Neural cell (in vitro differentiated cells): ENCODE results near the gene NELFA. TPM values are rescaled to one million over a fixed set of nuclear protein-coding genes. Genes with fewer than 3 reads are reported as not detected.
A peak's percentile ranks its signal among the peaks of the same experiment; 100 is the strongest.

Experiments
- H2AFZ ChIP-seq: fragments of 200-600, 300-800 bp; sonication (generic), shearing (Covaris generic); 2 replicates; pipeline ENCODE4 v1.6.0; 2014; ENCODE audit warnings: low read depth, mild to moderate bottlenecking, antibody characterized with exemption, low read length, moderate library complexity
- H3F3A ChIP-seq: fragments of 200-600 bp; shearing (Covaris generic); 2 replicates; pipeline ENCODE4 v1.6.1; 2016; ENCODE audit warnings: mild to moderate bottlenecking, moderate library complexity, mixed read lengths, antibody characterized with exemption, low read length; ENCODE audit not compliant: insufficient read depth, poor library complexity, severe bottlenecking
- H3K27ac ChIP-seq: fragments of 200-600, 300-800 bp; sonication (generic), shearing (Covaris generic); 2 replicates; pipeline ENCODE4 v1.5.1; 2014; ENCODE audit warnings: mild to moderate bottlenecking, low read length, moderate library complexity
- H3K27me3 ChIP-seq: fragments of 300-800, 200-600 bp; sonication (generic), shearing (Covaris generic); 2 replicates; pipeline ENCODE4 v1.6.0; 2014; ENCODE audit warnings: mild to moderate bottlenecking, low read depth, low read length, moderate library complexity; ENCODE audit not compliant: insufficient read depth
- H3K36me3 ChIP-seq: fragments of 300-800, 200-600 bp; sonication (generic), shearing (Covaris generic); 2 replicates; pipeline ENCODE4 v1.5.1; 2014; ENCODE audit warnings: mild to moderate bottlenecking, antibody characterized with exemption, low read length, moderate library complexity; ENCODE audit not compliant: insufficient read depth
- H3K4me2 ChIP-seq: fragments of 300-800, 200-600 bp; sonication (generic), shearing (Covaris generic); 2 replicates; pipeline ENCODE4 v1.6.0; 2014; ENCODE audit warnings: mild to moderate bottlenecking, low read length
- H3K4me3 ChIP-seq: fragments of 300-800, 200-600 bp; sonication (generic), shearing (Covaris generic); 2 replicates; pipeline ENCODE4 v1.5.1; 2014; ENCODE audit warnings: mild to moderate bottlenecking, low read length, moderate library complexity
- H3K79me2 ChIP-seq: fragments of 200-600 bp; shearing (Covaris generic); replicated peaks from 2 replicates; pipeline ENCODE4 v1.6.0; 2014; ENCODE audit warnings: mild to moderate bottlenecking, low read length, moderate library complexity; ENCODE audit not compliant: insufficient read depth
- H3K9ac ChIP-seq: fragments of 300-800, 200-600 bp; sonication (generic), shearing (Covaris generic); 2 replicates; pipeline ENCODE4 v1.6.1; 2016; ENCODE audit warnings: mild to moderate bottlenecking, low read length, mixed read lengths
- H3K9me2 ChIP-seq: fragments of 200-600 bp; shearing (Covaris generic); 2 replicates; pipeline ENCODE4 v1.6.1; 2016; ENCODE audit warnings: mild to moderate bottlenecking, low read length, mixed read lengths; ENCODE audit not compliant: insufficient read depth
- H3K9me3 ChIP-seq: fragments of 200-600, 300-800 bp; sonication (generic), shearing (Covaris generic); 2 replicates; pipeline ENCODE4 v1.6.1; 2016; ENCODE audit warnings: mild to moderate bottlenecking, mixed run types, low read length, moderate library complexity, mixed read lengths
- H4K20me1 ChIP-seq: fragments of 200-600 bp; shearing (Covaris generic); 2 replicates; pipeline ENCODE4 v1.6.1; 2016; ENCODE audit warnings: mild to moderate bottlenecking, mixed run types; ENCODE audit not compliant: insufficient read depth
- CTCF ChIP-seq: fragments of 450-650 bp; IDR thresholded peaks from 2 replicates; pipeline ENCODE4 v1.5.1; 2014; ENCODE audit warnings: antibody characterized with exemption, mild to moderate bottlenecking, moderate library complexity; ENCODE audit not compliant: poor library complexity, severe bottlenecking
- POLR2AphosphoS5 ChIP-seq: IDR thresholded peaks from 2 replicates; pipeline ENCODE4 v1.6.1; 2012
- RAD21 ChIP-seq: fragments of 450-650 bp; conservative IDR thresholded peaks from 2 replicates; pipeline ENCODE4 v1.6.1; 2014; ENCODE audit warnings: antibody characterized with exemption, mild to moderate bottlenecking, moderate library complexity
- REST ChIP-seq: IDR thresholded peaks from 2 replicates; pipeline ENCODE4 v1.6.1; 2012; ENCODE audit warnings: borderline replicate concordance
- SMC3 ChIP-seq: fragments of 450-650 bp; conservative IDR thresholded peaks from 2 replicates; pipeline ENCODE4 v1.6.1; 2014; ENCODE audit warnings: antibody characterized with exemption, mild to moderate bottlenecking, moderate library complexity; ENCODE audit not compliant: poor library complexity
- TAF1 ChIP-seq: IDR thresholded peaks from 2 replicates; pipeline ENCODE4 v1.6.1; 2012; ENCODE audit warnings: low read depth
- polyA plus RNA-seq: library from polyadenylated mRNA; depleted of rRNA; stranded (reverse); fragments of >200 nt; gene quantifications from 2 replicates; pipeline ENCODE4 v1.2.3, GENCODE V29; 2014

The NELFA gene
- polyA plus RNA-seq, 1 donor from 2014 or later = 40.5 TPM

GRCh38 chr4:2042947-2043395 lies 34.2 kb upstream of the NELFA start:
- Histone ChIP-seq H3K9me2 (no peaks in the 10 kb centered on the region), H3K4me2 (peak overlapping the region; percentile 98), H3K4me3 (peak overlapping the region; percentile 92), H3K36me3 (no peaks in the 10 kb centered on the region), H3K9ac (peak overlapping the region; percentile 84), H4K20me1 (no peaks in the 10 kb centered on the region), H3K79me2 (peaks cover 12% of the 10 kb centered on the region), H3K27ac (peak overlapping the region; percentile 45), H2AFZ (no peak overlapping the region), H3F3A (no peaks in the 10 kb centered on the region), H3K27me3 (peaks cover 20% of the 10 kb centered on the region), H3K9me3 (no peaks in the 10 kb centered on the region)
- no peak for TF ChIP-seq TAF1
- no peak for TF ChIP-seq REST
- TF ChIP-seq RAD21 = no peak
- no peak for TF ChIP-seq CTCF
- TF ChIP-seq SMC3 = no peak

- peaks cover 20% of the 10 kb centered on the region for H3K27me3 ChIP-seq
- TF ChIP-seq POLR2AphosphoS5 = no peak
- no peak for TF ChIP-seq RAD21
- TF ChIP-seq CTCF = peak; percentile 22
- H3K9ac ChIP-seq = peak overlapping the region; percentile 84
- peak overlapping the region; percentile 92 for H3K4me3 ChIP-seq
- no peaks in the 10 kb centered on the region for H3K36me3 ChIP-seq
- H3F3A ChIP-seq = no peaks in the 10 kb centered on the region
- no peaks in the 10 kb centered on the region for H3K9me3 ChIP-seq
- peak overlapping the region; percentile 76 for H2AFZ ChIP-seq
- no peaks in the 10 kb centered on the region for H4K20me1 ChIP-seq
- peak overlapping the region; percentile 98 for H3K4me2 ChIP-seq
- peaks cover 12% of the 10 kb centered on the region for H3K79me2 ChIP-seq
- H3K27ac ChIP-seq = peak overlapping the region; percentile 65
- H3K9me2 ChIP-seq = no peaks in the 10 kb centered on the region
Observed at GRCh38 chr4:2042204-2042946, 33.6 kb upstream of the NELFA start.
